T-helper 2 cell treated with Interferon-gamma antibody and Interleukin-4, amounts not matched to agents 100 ng/mL and 5 ng/mL, for 36 hours (primary cell): ENCODE results near the gene LAMTOR4. TPM values are rescaled to one million over a fixed set of nuclear protein-coding genes. Genes with fewer than 3 reads are reported as not detected.

ENCODE experiments used
- intact Hi-C: fragments of 100-400 bp; cut with micrococcal nuclease; formaldehyde crosslinking; loops from one replicate; pipeline ENCODE4 v1.15.1; 2023
- total RNA-seq: library from RNA; stranded (reverse); gene quantifications from 2 replicates; pipeline ENCODE4 v1.2.3, GENCODE V29; 2022

The LAMTOR4 gene
- total RNA-seq = 143 and 155 TPM in 2 replicates

DNA sequence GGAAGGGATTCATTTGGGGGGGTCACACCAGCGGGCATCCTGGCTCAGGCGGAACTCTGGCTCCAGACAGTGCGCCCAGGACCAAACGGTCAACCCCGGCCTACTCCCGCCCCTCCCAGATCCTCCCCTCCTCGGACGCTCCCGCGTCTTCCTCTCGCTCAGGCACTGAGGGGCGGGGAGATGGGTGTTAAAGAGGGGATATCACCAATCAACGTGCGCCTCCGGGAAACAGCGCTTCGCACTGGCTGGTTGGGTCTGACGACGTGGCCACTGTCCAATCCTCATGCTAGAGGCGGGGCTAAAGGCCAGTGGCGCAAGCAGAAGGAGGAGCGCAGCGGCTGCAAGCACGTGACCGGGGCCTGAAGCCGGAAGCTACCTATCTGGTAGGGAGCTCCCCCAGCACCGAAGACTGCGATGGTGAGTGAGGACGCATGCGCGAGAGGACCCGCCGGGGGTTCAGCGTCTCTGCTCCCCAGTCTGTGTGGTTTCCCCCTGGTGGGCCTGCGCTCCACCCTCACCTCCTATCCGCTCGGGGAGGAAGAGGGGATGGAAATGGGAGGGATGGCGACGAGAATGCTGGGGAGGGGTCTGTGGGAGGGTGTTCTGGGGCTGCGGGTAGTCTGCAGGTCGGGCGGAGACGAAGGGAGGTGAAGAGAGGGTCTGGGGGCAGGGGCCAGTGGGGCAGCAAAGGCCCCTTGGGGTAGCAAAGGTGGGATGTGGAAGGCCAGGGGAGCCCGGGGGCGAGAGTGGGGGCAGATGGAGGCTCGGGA, at the start of gene LAMTOR4:
TSS of gene LAMTOR4 (plus strand) at position 360 of the 770 bp plus-strand sequence. CDS start at position 415, 55 bp downstream.
- intact Hi-C loops = loop anchor here (1.0 to 5.0 kb wide), 7 partner anchors 10 to 281 kb away; partner anchors contain the start of genes AP4M1, GPC2, MCM7 and MEPCE

- intact Hi-C loops = no loop called here
Measured at GRCh38 chr7:100099452-100099851, 49.3 kb upstream of the LAMTOR4 start.

- intact Hi-C loops = loop anchor here (1.0 to 2.0 kb wide), 6 partner anchors 11 to 328 kb away; partner anchors contain the start of genes CNPY4, LAMTOR4, TAF6 and ZCWPW1
Measured at GRCh38 chr7:100100420-100101015, 48.2 kb upstream of the LAMTOR4 start.

DNA sequence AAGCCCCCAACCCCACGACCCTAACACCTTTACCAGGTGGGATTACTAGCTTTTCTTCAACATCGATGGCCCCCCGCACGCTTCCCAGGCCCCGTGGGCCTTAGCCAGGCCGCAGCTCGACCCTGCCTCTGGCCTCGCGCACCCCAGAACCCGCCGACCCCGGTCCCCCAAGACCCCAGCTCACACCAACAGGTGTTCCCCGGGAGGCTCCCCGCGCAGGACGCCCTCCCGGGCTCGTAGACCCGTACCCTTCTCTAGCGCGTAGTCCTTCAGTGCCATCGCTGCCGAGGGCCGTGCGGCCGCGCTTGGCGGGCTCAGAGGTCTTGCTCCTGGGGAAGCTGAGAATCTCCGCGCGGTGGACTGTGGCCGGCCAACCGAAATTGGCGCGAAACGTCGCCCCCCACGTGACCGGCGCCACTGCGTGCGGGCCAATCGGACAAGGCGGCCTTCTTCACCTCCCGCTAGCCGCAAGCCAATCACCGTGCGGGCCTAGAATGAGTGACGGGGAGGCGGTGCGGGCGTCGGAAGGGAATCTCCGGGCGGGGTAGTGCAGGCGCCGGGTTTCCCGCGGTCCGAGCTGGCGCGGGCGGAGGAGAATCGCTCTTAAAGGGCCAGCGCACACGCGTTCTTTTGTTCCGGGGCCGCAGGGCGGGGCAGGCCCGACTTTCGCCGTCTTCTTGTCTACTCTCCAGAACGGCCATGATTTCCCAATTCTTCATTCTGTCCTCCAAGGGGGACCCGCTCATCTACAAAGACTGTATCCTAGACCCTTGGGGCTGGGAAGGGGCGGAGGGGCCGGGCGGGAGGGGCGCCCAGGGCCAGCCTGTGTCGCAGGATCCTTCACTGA, 47.5 kb upstream of the LAMTOR4 start, which contains the start of the genes AP4M1 and MCM7:
TSS of gene AP4M1 (plus strand) at position 628 of the 847 bp plus-strand sequence. CDS start at position 700, 72 bp downstream.
TSS of gene MCM7 (minus strand) at position 382 of the 847 bp plus-strand sequence. CDS start at position 279, 103 bp downstream.
- intact Hi-C loops = loop anchor here (1.0 to 2.0 kb wide), 3 partner anchors 18 to 48 kb away; partner anchors contain the start of genes CNPY4, LAMTOR4 and TAF6

DNA sequence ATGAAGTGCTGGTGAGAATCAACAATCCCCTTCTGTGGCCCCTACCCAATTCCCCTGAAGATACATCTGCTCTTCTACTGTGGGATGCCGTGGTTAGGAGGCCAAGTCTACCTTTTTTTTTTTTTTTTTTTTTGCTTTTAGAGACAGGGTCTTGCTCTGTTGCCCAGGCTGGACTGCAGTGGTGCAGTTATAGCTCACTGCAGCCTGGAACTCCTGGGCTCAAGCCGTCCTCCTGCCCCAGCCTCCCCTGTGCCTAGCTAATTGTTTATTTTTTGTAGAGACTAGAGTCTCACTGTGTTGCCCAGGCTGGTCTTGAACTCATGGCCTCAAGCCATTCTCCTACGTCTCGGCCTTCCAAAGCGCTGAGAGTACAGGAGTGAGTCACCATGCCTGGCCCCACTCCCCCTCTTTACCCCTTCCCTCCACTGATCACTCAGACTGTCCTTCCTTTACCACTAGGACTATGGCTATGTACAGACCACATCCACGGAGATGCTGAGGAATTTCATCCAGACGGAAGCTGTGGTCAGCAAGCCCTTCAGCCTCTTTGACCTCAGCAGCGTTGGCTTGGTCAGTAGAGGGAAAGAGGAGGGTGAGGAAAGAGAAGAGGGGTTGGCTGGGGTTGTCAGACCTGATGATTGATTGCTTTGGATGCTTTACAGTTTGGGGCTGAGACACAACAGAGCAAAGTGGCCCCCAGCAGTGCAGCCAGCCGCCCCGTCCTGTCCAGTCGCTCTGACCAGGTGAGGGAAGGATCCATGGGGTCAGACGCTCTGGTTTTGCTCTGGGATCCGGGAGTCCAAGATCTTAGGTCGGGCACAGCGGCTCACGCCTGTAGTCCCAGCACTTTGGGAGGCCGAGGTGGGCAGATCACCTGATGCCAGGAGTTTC, 45.5 kb upstream of the LAMTOR4 start:
- intact Hi-C loops = no loop called here

DNA sequence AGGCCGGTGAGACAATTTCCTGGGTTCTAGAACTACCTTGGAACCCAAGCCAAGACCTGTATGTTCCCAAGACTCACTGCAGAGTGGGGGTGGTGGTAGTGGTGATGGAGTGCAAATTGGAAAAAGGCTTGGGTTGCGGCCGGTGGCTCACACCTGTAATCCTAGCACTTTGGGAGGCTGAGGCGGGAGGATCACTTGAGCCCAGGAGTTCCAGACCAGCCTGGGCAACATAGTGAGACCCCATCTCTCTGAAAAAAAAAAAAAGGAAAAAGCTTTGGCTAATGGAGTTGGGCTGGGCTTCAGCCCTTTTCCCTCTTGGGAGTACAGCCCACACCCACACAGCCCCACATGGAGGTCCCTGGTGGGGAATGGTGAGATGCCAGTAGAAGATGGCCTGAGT, 43.2 kb upstream of the LAMTOR4 start:
- intact Hi-C loops = no loop called here

- intact Hi-C loops = no loop called here
Measured at GRCh38 chr7:100106633-100107032, 42.1 kb upstream of the LAMTOR4 start.

GRCh38 chr7:100107125-100107737, 41.5 kb upstream of the LAMTOR4 start:
- intact Hi-C loops = no loop called here

- intact Hi-C loops = no loop called here
Measured at GRCh38 chr7:100107890-100108289, 40.8 kb upstream of the LAMTOR4 start.

GRCh38 chr7:100109521-100110163, 39.1 kb upstream of the LAMTOR4 start:
- intact Hi-C loops = no loop called here

- intact Hi-C loops = no loop called here
Measured at GRCh38 chr7:100111156-100111555, 37.6 kb upstream of the LAMTOR4 start.

GRCh38 chr7:100111914-100112313, 36.8 kb upstream of the LAMTOR4 start:
- intact Hi-C loops = no loop called here

DNA sequence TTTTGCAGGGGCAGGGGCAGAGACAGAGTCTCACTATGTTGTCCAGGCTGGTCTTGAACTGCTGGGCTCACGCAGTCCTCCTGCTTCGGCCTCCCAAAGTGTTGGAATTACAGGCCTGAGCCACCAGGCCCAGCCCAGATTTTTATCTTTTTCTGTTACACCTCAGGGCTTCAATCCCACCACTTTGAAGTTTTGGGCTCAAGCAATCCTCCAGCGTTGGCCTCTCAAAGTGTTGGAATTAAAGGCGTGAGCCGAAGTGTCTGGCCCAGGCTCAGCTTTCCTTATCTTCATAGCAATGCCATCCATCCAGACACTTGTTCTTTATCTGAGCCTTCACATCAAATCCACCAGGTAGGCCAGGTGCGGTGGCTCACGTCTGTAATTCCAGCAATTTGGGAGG, 33.7 kb upstream of the LAMTOR4 start:
- intact Hi-C loops = no loop called here

GRCh38 chr7:100118388-100119071, 30.2 kb upstream of the LAMTOR4 start:
- intact Hi-C loops = loop anchor here (1.0 kb wide), 2 partner anchors 9 to 17 kb away; partner anchors contain the start of genes AP4M1 and MCM7

GRCh38 chr7:100119072-100119969, 29.4 kb upstream of the LAMTOR4 start, which contains the start of the genes CNPY4 and TAF6:
Gene CNPY4 (plus strand): TSS chr7:100119634. CDS start chr7:100119745, 111 bp downstream.
Gene TAF6 (minus strand): TSS chr7:100119358. CDS start chr7:100114209, 5,149 bp downstream.
- intact Hi-C loops = loop anchor here (1.0 kb wide), 2 partner anchors 8 to 18 kb away; partner anchors contain the start of genes AP4M1 and MCM7

GRCh38 chr7:100119970-100120732, 28.6 kb upstream of the LAMTOR4 start:
- intact Hi-C loops = loop anchor here (1.0 kb wide), 2 partner anchors 7 to 19 kb away; partner anchors contain the start of genes AP4M1 and MCM7

- intact Hi-C loops = no loop called here
Measured at GRCh38 chr7:100120733-100121036, 28.0 kb upstream of the LAMTOR4 start.
